Activated CD4-positive, alpha-beta T cell treated with anti-CD3 and anti-CD28 coated beads, Interleukin-2, amount 10 ng/mL, durations not matched to agents 24 days and 14 days (primary cell): ENCODE results near the gene FCMR. TPM values are rescaled to one million over a fixed set of nuclear protein-coding genes. Genes with fewer than 3 reads are reported as not detected.

Experiments
- DNase-seq: peaks from one replicate; pipeline ENCODE4 v3.0.0; 2022
- H3K27ac Mint-ChIP-seq: one replicate; pipeline ENCODE4 v1.8.0; 2022; ENCODE audit warnings: mild to moderate bottlenecking, mixed read lengths
- H3K27me3 Mint-ChIP-seq: one replicate; pipeline ENCODE4 v1.8.0; 2022; ENCODE audit warnings: mixed read lengths
- H3K36me3 Mint-ChIP-seq: one replicate; pipeline ENCODE4 v1.8.0; 2022; ENCODE audit warnings: low read depth, mild to moderate bottlenecking, mixed read lengths
- H3K4me1 Mint-ChIP-seq: one replicate; pipeline ENCODE4 v1.8.0; 2021; ENCODE audit warnings: mixed read lengths
- H3K4me3 Mint-ChIP-seq: one replicate; pipeline ENCODE4 v1.8.0; 2022; ENCODE audit warnings: mild to moderate bottlenecking, moderate library complexity, mixed read lengths
- H3K9me3 Mint-ChIP-seq: one replicate; pipeline ENCODE4 v1.8.0; 2021; ENCODE audit warnings: mixed read lengths
- intact Hi-C: fragments of 100-400 bp; cut with micrococcal nuclease; formaldehyde crosslinking; loops from one replicate; pipeline ENCODE4 v1.15.1; 2023
- total RNA-seq: library from RNA; stranded (reverse); gene quantifications from 2 replicates; pipeline ENCODE4 v1.2.3, GENCODE V29; 2022

Gene FCMR
- total RNA-seq, 1 donor from 2014 or later, result 19.6 TPM

DNA sequence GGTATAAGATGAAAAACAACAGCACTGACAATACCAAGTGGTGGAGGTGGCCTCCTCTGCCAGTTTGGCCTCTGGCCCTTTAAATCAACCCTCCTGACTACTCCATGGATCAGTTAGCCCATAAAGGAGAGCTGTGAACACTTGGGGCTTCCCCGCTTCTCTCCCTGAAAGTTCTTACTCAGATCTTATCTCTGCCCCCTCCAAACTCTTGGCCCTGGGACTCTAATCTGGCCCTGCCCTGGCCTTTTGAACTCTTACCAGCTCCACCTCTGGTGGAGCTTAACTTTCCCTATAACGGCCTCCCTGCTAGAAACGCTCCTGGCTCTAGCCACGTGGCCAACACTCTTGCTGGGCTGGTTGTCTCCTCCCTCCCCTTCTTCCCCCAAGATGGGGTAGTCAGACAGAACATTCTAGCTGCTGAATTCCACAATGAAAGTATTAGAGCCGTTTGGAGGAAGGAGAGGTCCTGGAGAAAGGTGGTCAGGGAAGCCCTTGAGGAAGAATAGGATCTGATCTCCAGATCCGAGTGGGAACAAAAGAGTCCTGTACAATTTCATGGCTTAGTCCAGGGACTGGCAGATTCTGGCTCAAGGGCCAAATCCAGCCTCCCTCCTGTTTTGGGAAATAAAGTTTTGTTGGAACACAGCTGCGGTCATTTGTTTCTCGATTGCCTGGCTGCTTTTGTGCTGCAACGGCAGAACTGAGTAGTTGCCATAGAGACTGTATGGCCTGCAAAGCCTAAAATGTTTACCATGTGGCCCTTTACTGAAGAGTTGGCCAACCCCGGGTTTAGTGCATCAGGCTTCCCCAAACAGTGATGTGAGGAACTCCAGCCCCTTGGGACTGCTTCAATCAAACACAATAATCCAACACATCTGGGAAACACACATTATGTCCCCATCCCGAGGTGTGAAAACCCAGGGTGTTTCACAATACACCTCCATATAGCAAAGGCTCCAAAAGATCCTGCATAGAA, 34.0 kb upstream of the FCMR start:
- Mint-ChIP-seq H3K9me3 (no peaks in the 10 kb centered on the region), H3K4me3 (no peak overlapping the region), H3K27me3 (peaks cover 2% of the 10 kb centered on the region), H3K36me3 (no peaks in the 10 kb centered on the region), H3K27ac (no peak overlapping the region), H3K4me1 (peaks cover 14% of the 10 kb centered on the region)
- no peak for DNase-seq
- intact Hi-C loops, result no loop called here

DNA sequence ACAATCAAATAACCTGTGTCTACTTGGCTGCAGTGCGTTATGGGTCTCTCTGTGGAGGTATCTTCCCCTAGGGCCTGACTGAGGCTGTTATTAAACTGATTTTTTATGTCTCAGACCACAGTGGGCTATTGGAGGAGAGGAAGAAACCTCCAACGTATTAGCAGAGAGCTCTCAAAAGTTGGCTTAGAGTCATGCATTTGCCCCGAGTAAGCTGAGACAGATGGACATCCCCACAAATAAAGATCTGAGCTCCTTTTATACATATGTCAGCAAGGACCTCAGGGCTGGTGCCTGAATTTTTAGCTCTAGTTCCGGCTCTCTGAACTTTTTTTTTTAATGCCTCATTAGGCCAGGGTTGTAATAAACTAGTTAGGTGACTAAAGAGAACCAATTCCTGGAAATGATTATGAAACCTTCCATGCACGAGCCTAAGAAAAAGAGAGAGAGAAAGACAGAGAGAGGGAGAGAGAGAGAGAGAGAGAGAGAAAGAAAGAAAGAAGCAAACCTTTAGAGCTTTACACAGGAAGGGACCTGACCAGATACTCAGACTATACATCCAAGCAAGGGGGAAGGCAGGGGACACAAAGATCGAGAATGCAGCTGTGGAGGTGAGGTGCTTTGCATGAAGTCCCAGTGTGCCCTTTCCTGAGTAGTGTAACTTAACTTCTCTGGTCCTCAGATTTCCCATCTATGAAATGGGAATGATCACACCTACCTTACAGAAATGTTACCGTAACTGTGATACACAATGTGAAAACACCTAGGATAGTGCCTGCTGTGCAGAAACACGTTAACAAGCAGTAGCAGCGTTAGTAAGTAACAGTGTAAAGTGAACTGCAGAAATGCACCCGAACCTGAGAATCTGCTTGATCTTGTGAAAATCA, 33.0 kb upstream of the FCMR start:
- no peak overlapping the region for H3K27ac Mint-ChIP-seq
- no peaks in the 10 kb centered on the region for H3K36me3 Mint-ChIP-seq
- no peak overlapping the region for H3K4me3 Mint-ChIP-seq
- peaks cover 14% of the 10 kb centered on the region for H3K4me1 Mint-ChIP-seq
- H3K27me3 Mint-ChIP-seq, result no peaks in the 10 kb centered on the region
- peaks cover 5% of the 10 kb centered on the region for H3K9me3 Mint-ChIP-seq
- intact Hi-C loops, result no loop called here
- DNase-seq, result no peak

- no peak overlapping the region for H3K27ac Mint-ChIP-seq
- H3K4me3 Mint-ChIP-seq, result no peak overlapping the region
- peaks cover 5% of the 10 kb centered on the region for H3K9me3 Mint-ChIP-seq
- intact Hi-C loops, result no loop called here
- H3K36me3 Mint-ChIP-seq, result no peaks in the 10 kb centered on the region
- H3K27me3 Mint-ChIP-seq, result no peaks in the 10 kb centered on the region
- no peak for DNase-seq
- peaks cover 14% of the 10 kb centered on the region for H3K4me1 Mint-ChIP-seq
These were observed 31.9 kb upstream of the FCMR start for GRCh38 chr1:206953626-206954025.

DNA sequence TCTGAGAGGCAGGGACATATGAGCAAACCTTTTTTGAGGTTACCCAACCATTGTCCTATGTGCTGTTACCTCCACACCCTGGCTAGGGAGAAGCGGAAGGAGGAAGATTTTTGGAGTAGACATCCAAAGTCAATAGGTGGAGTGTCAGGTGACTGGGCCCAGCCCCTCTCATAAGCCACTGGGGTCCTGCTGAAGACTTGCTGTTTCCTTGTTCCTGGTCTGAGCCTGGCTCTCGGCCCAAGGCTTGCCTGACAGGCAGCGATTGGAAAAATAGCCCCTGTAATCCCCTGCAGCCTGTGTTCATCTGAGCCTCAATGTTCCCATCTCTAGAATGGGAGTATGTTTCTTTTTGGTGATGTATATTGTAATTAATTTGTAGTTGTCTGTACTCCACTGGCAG, 31.4 kb upstream of the FCMR start:
- Mint-ChIP-seq H3K36me3 (no peaks in the 10 kb centered on the region), H3K4me1 (peaks cover 14% of the 10 kb centered on the region), H3K9me3 (peaks cover 5% of the 10 kb centered on the region), H3K27ac (no peak overlapping the region), H3K27me3 (no peaks in the 10 kb centered on the region), H3K4me3 (no peak overlapping the region)
- intact Hi-C loops, result no loop called here
- DNase-seq, result no peak

GRCh38 chr1:206952171-206952570, 30.4 kb upstream of the FCMR start:
- Mint-ChIP-seq H3K27ac (no peak overlapping the region), H3K36me3 (no peaks in the 10 kb centered on the region), H3K9me3 (peaks cover 5% of the 10 kb centered on the region), H3K4me1 (peaks cover 14% of the 10 kb centered on the region), H3K27me3 (peaks cover 3% of the 10 kb centered on the region), H3K4me3 (no peak overlapping the region)
- no peak for DNase-seq
- intact Hi-C loops, result no loop called here

DNA sequence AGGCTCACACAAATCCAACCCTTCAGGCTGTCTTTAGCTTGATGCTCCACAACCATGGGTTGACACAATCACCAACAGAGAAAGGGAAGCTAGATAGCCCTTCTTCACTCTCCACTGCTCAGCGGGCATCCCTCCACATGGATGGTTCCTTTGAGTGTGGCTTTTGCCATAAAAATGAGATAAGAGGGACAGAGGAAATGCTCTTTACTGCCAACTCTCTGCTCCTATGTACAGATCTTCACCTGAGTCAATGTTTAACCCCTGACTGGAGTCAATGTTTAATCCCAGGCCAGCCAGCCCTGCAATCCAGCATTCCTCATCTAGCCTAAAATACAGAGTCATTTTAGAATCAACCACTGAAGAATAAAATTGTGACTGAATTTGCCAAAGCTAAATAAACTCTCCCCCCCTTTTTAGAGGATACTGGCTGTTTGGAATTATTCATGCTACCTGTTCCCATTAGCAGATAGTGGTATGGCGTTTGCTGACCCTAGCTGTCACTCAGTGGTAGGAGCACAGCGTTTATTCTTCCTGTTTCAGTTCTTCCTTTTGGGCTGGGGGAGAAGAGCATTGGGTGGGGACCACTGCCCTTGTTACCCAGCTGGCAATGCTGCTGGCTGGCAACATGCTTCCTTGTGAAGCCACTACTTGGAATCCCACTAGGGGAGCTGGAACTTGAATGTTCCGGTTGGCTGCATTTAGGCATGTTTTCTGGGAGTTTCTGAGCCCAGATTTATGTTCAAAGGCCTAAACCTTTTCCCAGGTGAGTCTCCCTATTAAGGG, 29.8 kb upstream of the FCMR start:
- no peak overlapping the region for H3K4me3 Mint-ChIP-seq
- H3K27me3 Mint-ChIP-seq, result peaks cover 8% of the 10 kb centered on the region
- peaks cover 5% of the 10 kb centered on the region for H3K9me3 Mint-ChIP-seq
- no peaks in the 10 kb centered on the region for H3K36me3 Mint-ChIP-seq
- peaks cover 14% of the 10 kb centered on the region for H3K4me1 Mint-ChIP-seq
- no peak for DNase-seq
- no peak overlapping the region for H3K27ac Mint-ChIP-seq
- intact Hi-C loops, result no loop called here

GRCh38 chr1:206949641-206950040, 27.9 kb upstream of the FCMR start:
- Mint-ChIP-seq H3K4me1 (peaks cover 7% of the 10 kb centered on the region), H3K27ac (no peak overlapping the region), H3K4me3 (no peak overlapping the region), H3K9me3 (peaks cover 5% of the 10 kb centered on the region), H3K36me3 (no peaks in the 10 kb centered on the region), H3K27me3 (peaks cover 20% of the 10 kb centered on the region)
- no peak for DNase-seq
- intact Hi-C loops, result no loop called here

- peaks cover 5% of the 10 kb centered on the region for H3K4me1 Mint-ChIP-seq
- intact Hi-C loops, result no loop called here
These were observed 27.5 kb upstream of the FCMR start for GRCh38 chr1:206949208-206949607.

DNA sequence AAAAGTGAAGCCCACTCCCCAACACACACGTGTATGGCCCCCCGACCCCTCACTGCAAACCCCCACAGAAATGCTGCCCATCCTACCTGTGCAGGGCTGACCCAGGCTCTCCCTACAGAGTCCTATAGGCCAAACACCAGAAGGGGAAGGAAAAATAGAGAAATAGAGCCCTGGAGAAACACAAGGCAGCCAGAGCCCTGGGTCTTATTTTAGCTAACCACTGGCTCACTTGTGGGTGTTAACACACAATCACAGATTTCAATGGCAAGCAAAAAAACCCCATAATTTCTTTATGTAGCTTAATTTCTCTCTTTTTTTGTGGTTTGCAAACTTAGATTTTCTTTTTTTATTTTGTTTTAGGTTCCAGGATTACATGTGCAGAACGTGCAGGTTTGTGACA, 25.5 kb upstream of the FCMR start:
- H3K4me3 Mint-ChIP-seq, result no peak overlapping the region
- H3K27ac Mint-ChIP-seq, result no peak overlapping the region
- no peak for DNase-seq
- no peaks in the 10 kb centered on the region for H3K36me3 Mint-ChIP-seq
- peaks cover 32% of the 10 kb centered on the region for H3K27me3 Mint-ChIP-seq
- peaks cover 5% of the 10 kb centered on the region for H3K9me3 Mint-ChIP-seq
- H3K4me1 Mint-ChIP-seq, result peaks cover 3% of the 10 kb centered on the region
- intact Hi-C loops, result no loop called here

More at GRCh38 chr1:206949208-206949607, 27.5 kb upstream of the FCMR start:
- no peak for DNase-seq
- Mint-ChIP-seq H3K4me3 (no peak overlapping the region), H3K36me3 (no peaks in the 10 kb centered on the region), H3K27ac (no peak overlapping the region), H3K27me3 (peaks cover 22% of the 10 kb centered on the region), H3K9me3 (peaks cover 5% of the 10 kb centered on the region)

DNA sequence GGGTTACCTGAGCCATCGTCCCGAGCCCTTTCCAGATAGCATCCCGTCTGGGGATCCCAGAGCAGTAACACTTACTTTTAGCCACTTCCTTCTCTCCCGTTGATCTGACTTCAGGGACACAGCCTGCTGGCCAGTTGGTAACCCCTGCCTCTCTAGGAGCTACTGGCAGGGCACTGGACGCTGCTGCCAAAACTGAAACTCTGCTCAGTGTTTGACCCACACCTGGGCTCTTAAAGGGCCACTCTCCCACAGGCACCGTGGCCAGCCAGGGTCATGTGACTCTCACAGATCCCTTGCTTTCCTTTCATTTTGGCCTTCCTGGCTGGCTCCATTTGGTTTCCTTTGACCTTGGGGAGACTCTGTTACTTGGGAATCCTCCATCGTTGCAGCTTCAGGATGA, 24.5 kb upstream of the FCMR start, which contains the start of gene PIGR:
TSS of gene PIGR (minus strand) at position 206 of the 400 bp plus-strand sequence. CDS start 5,935 bp downstream, outside the sequence.
- H3K9me3 Mint-ChIP-seq, result peaks cover 5% of the 10 kb centered on the region
- H3K27me3 Mint-ChIP-seq, result peaks cover 32% of the 10 kb centered on the region
- DNase-seq, result no peak
- H3K36me3 Mint-ChIP-seq, result no peaks in the 10 kb centered on the region
- intact Hi-C loops, result no loop called here
- H3K4me1 Mint-ChIP-seq, result no peaks in the 10 kb centered on the region
- H3K27ac Mint-ChIP-seq, result no peak within 1 kb of the TSS
- no peak within 1 kb of the TSS for H3K4me3 Mint-ChIP-seq

GRCh38 chr1:206945779-206946178, 24.0 kb upstream of the FCMR start:
- H3K4me3 Mint-ChIP-seq, result no peak overlapping the region
- H3K27me3 Mint-ChIP-seq, result peaks cover 32% of the 10 kb centered on the region
- no peak overlapping the region for H3K27ac Mint-ChIP-seq
- intact Hi-C loops, result no loop called here
- no peaks in the 10 kb centered on the region for H3K36me3 Mint-ChIP-seq
- no peak for DNase-seq
- no peaks in the 10 kb centered on the region for H3K4me1 Mint-ChIP-seq
- peaks cover 5% of the 10 kb centered on the region for H3K9me3 Mint-ChIP-seq

GRCh38 chr1:206944703-206945102, 23.0 kb upstream of the FCMR start:
- Mint-ChIP-seq H3K27ac (no peak overlapping the region), H3K9me3 (no peaks in the 10 kb centered on the region), H3K4me1 (no peaks in the 10 kb centered on the region), H3K27me3 (peaks cover 32% of the 10 kb centered on the region), H3K36me3 (no peaks in the 10 kb centered on the region), H3K4me3 (no peak overlapping the region)
- intact Hi-C loops, result no loop called here
- DNase-seq, result no peak

DNA sequence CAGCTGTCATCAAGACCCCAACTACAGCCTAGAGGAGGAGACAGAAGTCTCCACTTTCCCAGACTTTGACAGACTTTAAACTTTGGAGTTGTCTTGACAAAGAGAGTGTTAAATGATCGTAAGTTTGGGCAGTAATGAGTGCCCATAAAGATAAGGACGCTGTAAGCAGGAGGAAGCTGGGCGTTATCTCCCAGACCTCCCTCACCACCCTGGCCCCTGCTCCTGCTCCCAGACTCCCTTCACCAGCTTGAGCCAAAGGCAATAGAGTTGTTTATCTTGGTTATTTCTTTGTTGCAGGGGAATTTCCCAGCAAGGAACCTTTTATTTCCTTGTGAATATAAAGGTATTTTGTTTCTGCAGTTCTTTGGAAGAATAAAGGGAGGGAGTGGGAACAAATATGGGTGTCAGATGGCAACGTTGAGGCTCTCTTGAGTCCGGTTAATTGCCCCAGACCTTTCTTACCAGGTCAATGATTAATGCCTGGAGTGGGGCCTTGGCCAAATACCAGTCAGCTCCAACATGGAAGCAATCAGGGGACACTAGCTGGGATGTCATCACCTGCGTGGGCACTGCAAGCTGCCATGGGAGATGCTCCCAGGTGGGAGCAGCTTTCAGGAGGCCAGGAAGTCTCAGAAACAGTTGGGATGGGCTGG, 20.2 kb upstream of the FCMR start:
- Mint-ChIP-seq H3K4me3 (no peak overlapping the region), H3K36me3 (no peaks in the 10 kb centered on the region), H3K4me1 (no peaks in the 10 kb centered on the region), H3K27me3 (peaks cover 26% of the 10 kb centered on the region), H3K27ac (no peak overlapping the region), H3K9me3 (no peaks in the 10 kb centered on the region)
- DNase-seq, result no peak
- intact Hi-C loops, result no loop called here
